Adrenal gland (tissue), 5 donors: Measurements from ENCODE around the gene PGAM5.

ENCODE experiments used
- CTCF ChIP-seq, 6 experiments: fragments of 450-650 bp in 4 of 6; fragments of 200-600 bp in 2 of 6; sonication (generic) in 1 of 6; IDR thresholded peaks; 1 replicate in 5 of 6; 2 replicates in 1 of 6; pipeline versions ENCODE4 v1.5.1 to v1.8.0; 2016 to 2021; ENCODE audit warnings: antibody characterized with exemption in 6 of 6, mild to moderate bottlenecking in 2 of 6, moderate library complexity in 1 of 6
- POLR2A ChIP-seq, 2 donors: fragments of 450-650 bp; IDR thresholded peaks; one replicate each; pipeline ENCODE4 v1.6.1; 2017; ENCODE audit warnings: antibody characterized with exemption in 2 of 2, mild to moderate bottlenecking in 2 of 2, moderate library complexity in 1 of 2
- donor health status: DM: no; HTN: no; CAD: no.

- TF ChIP-seq CTCF (IDR thresholded peaks at IDR 0.05) (no peak), POLR2A (IDR thresholded peaks at IDR 0.05) (no peak)
Observed at GRCh38 chr12:132700212-132700822, 10.3 kb upstream of the PGAM5 start.
